Kidney (tissue), 14 donors: ENCODE data around the gene CFAP298. TPM values are rescaled to one million over a fixed set of nuclear protein-coding genes. Genes with fewer than 3 reads are reported as not detected.
A peak's percentile ranks its signal among the peaks of the same experiment; 100 is the strongest.

ENCODE experiments used
- DNase-seq, 5 donors: peaks; one replicate each; pipeline ENCODE4 v3.0.0-alpha.2; 2013 to 2020
- FAIRE-seq: peaks from 2 replicates; lab custom pipeline; 2012; peaks lifted over from hg19 to GRCh38; lab: Jason Lieb, UNC
- H3K27ac ChIP-seq, 2 donors: one replicate each; pipeline ENCODE4 v1.7.0; 2013; ENCODE audit warnings: low read depth in 2 of 2, low read length in 2 of 2, inconsistent platforms in 1 of 2
- H3K27me3 ChIP-seq: one replicate; pipeline ENCODE4 v1.7.1; 2013; ENCODE audit warnings: low read length, inconsistent platforms; ENCODE audit not compliant: control insufficient read depth, insufficient read depth
- H3K36me3 ChIP-seq, 3 donors: one replicate each; pipeline versions ENCODE4 v1.7.0 to v1.7.1; 2013; ENCODE audit warnings: low read length in 3 of 3, control low read depth in 1 of 3, inconsistent platforms in 1 of 3; ENCODE audit not compliant: insufficient read depth in 3 of 3, control insufficient read depth in 2 of 3
- H3K4me1 ChIP-seq, 3 donors: one replicate each; pipeline versions ENCODE4 v1.7.0 to v1.7.1; 2013; ENCODE audit warnings: low read length in 3 of 3, inconsistent platforms in 1 of 3, low read depth in 1 of 3; ENCODE audit not compliant: control insufficient read depth in 2 of 3, insufficient read depth in 2 of 3
- H3K4me3 ChIP-seq, 3 donors: one replicate each; pipeline versions ENCODE4 v1.7.0 to v1.8.1; 2013; ENCODE audit warnings: low read length in 3 of 3, control low read depth in 1 of 3, inconsistent platforms in 1 of 3
- H3K9ac ChIP-seq, 3 donors: one replicate each; pipeline versions ENCODE4 v1.7.0 to v1.7.1; 2013; ENCODE audit warnings: low read length in 3 of 3, control low read depth in 1 of 3, inconsistent platforms in 1 of 3
- H3K9me3 ChIP-seq, 3 donors: one replicate each; pipeline versions ENCODE4 v1.7.0 to v1.7.1; 2013; ENCODE audit warnings: low read length in 3 of 3, control low read depth in 1 of 3, inconsistent platforms in 1 of 3; ENCODE audit not compliant: control insufficient read depth in 2 of 3, insufficient read depth in 1 of 3
- CTCF ChIP-seq: IDR thresholded peaks from 3 replicates; pipeline ENCODE4 v1.5.1; 2012; ENCODE audit warnings: mild to moderate bottlenecking, moderate library complexity, borderline replicate concordance; ENCODE audit not compliant: insufficient read depth; ENCODE audit errors: extremely low read depth
- intact Hi-C: fragments of 100-400 bp; cut with DNase I; formaldehyde crosslinking; loops from one replicate; pipeline ENCODE4 v1.11.1; 2022
- polyA plus RNA-seq: library from polyadenylated mRNA; stranded (reverse); fragments of 350-450 nt; fragmentation: Illumina TruSeq; extraction: RNeasy Lipid Tissue Mini Kit (QIAGEN cat#74804); gene quantifications from one replicate; pipeline ENCODE4 v1.2.3, GENCODE V29; 2014; ENCODE audit warnings: low read depth, low replicate concordance; ENCODE audit not compliant: insufficient read depth
- total RNA-seq: library from RNA; stranded (reverse); fragmentation: NEBNext Ultra II Directional; extraction: Animal tissue kit (Norgen Biotek cat#: 25700); gene quantifications from one replicate; pipeline ENCODE4 v1.2.1, GENCODE V29; 2021
- donor health status: control.
- donor health status: control.
- donor health status: control.
- donor health status: control.
- donor health status: control.
- donor health status: DM: yes; HTN: yes; CAD: no.
- donor health status: Normal renal cell carcinoma (clear cell type).

The CFAP298 gene
- total and polyA plus RNA-seq, 2 donors from 2014 or later = 43.8 to 46.9 TPM

DNA sequence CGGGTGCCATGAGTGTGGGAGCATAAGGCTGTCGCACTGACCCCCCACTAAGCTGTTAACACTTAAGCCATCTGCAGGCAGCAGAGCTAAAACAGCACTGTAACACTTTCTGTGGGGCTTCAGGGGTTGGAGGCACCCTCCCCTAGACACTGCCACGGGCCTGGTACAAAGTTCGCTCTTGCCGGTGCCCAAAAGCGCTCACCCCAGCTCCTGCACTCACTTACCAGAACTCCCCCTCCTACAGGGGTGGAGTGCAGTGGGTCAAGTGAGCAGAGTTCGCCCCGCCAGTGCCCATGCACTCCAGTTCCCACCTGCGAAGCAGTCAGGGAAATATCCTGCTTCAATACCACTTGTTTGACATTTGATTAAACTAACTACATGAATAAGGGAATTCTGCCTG lies 46.3 kb upstream of the CFAP298 start:
- Histone ChIP-seq H3K4me1 (peaks cover 0 to 8% (median 0%) of the 10 kb centered on the region in 3 donors), H3K9me3 (no peaks in the 10 kb centered on the region), H3K9ac (no peak overlapping the region), H3K27ac (peak overlapping the region; percentile 11 to 25), H3K4me3 (peak overlapping the region in 1 of 3 donors; percentile 7), H3K36me3 (no peaks in the 10 kb centered on the region), H3K27me3 (no peaks in the 10 kb centered on the region)
- DNase-seq (no peak), FAIRE-seq (no peak)
- intact Hi-C loops = no loop called here
- no peak for TF ChIP-seq CTCF

- Histone ChIP-seq H3K9me3 (no peaks in the 10 kb centered on the region), H3K4me1 (peaks cover 0 to 3% (median 0%) of the 10 kb centered on the region in 3 donors), H3K27me3 (no peaks in the 10 kb centered on the region), H3K9ac (no peak overlapping the region), H3K27ac (no peak overlapping the region), H3K4me3 (no peak overlapping the region), H3K36me3 (peaks cover 0 to 3% (median 0%) of the 10 kb centered on the region in 3 donors)
- FAIRE-seq (peak; percentile 76), DNase-seq (peak in 2 of 5 donors; percentile 11 to 48)
- intact Hi-C loops = no loop called here
- TF ChIP-seq CTCF = peak; percentile 48
These were observed 41.2 kb upstream of the CFAP298 start for GRCh38 chr21:32653326-32653901.

DNA sequence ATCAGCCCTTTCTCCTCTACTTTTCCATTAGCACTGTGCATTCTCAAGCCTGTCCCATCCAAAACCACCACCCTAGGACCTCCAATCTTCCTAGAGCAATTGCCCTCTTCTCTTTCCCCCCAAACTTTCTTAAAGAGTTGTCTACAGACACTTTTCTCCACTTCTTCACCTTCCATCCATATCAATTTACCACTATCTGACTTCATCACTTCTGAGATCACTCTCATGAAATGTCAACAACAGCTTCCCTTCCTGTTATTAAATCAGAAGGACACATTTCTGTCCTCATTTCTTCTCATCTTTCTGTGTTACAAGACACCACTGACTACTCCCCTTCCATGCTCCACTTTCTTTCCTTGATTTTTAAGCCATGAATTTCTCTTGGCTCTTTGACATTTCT lies 36.0 kb upstream of the CFAP298 start:
- Histone ChIP-seq H3K4me3 (no peak overlapping the region), H3K27ac (no peak overlapping the region), H3K9me3 (no peaks in the 10 kb centered on the region), H3K9ac (no peak overlapping the region), H3K27me3 (no peaks in the 10 kb centered on the region), H3K4me1 (peaks cover 0 to 4% (median 2%) of the 10 kb centered on the region in 3 donors), H3K36me3 (peaks cover 0 to 3% (median 0%) of the 10 kb centered on the region in 3 donors)
- no peak for TF ChIP-seq CTCF
- intact Hi-C loops = no loop called here
- DNase-seq (no peak), FAIRE-seq (no peak)
